HG02870 (cell line): ENCODE results near the gene CTNNBL1.
"Not testable (repeated sequence)": the region's sequence is repeated elsewhere in the genome, so short reads cannot be mapped to it uniquely, and the experiment has no call there.

Experiments
- ATAC-seq: cut with Tn5 transposase; IDR thresholded peaks from one replicate; pipeline ENCODE4 v1.9.1; 2021; ENCODE audit warnings: mild to moderate bottlenecking, moderate library complexity; ENCODE audit not compliant: unreplicated experiment

The CTNNBL1 gene

DNA sequence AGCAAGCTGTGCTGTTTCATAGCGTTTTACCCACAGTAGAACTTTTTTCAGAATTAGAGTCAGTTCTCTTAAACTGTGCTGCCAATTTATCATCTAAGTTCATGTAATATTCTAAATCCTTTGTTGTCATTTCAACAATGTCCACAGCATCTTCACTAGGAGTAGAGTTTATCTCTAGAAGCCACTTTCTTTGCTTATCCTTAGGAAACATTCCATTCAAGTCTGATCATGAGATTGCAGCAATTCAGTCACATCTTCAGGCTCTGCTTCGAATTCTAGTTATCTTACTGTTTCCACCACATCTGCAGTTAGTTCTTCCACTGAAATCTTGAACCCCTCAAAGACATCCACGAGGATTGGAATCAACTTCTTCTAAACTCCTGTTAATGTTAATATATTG, 12.5 kb downstream of the CTNNBL1 start:
- ATAC-seq = no peak

DNA sequence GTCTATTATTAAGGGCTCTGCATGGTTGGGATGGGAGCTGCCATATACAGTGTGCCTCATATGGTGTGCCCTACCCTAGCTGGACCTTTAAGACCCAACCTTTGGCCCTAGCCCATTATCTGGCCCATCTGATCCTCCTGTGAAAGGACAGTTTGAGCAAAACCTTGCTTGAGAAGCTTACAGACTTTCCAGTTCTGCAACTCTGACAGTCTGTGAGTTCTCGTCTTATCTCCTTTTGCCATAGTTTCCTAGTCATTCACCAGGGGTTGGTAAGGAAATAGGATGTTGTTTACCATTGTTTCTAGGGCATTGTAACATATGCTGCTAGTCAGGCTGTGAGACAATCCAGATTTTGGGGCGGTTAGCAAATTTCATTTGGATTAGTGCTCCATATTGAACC, 17.2 kb downstream of the CTNNBL1 start:
- no peak for ATAC-seq

DNA sequence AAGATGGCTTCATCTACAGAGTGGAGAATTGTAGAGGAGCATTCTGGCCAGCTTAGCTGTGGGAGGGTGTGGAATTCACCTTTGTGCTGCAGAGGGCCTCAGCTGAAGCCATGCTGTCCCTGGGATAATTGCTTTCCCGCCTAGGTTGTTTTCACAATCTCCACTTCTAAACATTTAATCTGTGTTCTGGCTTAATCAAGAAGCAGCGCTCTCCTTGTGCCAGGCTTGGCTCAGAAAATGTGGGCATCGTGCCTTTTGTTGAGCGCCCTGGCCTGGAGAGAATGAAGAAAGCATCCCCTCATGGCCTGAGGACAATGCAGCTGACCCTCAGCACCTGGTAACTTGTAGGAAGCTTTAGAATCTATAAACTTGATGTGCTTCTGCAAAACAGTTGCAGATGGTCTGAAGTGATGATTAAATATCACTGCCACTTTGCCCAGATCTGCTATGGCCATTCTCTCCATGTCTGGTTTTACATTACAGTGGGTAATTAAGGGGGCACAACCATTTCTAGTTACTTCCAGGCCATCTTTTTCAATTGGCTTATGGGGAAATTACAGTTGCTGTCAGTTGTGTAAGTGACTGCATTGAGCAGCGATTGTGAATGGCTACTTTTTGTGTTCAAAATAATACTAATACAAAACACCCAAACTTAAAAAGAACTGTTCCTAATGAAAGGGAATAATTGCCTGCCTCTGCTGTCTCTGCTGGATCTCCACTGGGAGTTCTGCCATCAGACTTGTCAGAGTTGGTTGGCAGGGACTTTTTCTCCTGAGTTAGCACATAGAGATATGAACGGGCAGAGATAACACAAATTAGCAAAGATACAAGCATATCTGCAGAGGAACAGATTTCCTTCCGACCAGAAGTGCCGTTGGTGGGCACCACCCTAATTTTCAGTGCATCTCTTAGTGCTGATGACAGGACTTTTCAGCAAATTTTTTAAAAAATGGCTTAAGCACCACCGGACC, 18.4 kb downstream of the CTNNBL1 start:
- no peak for ATAC-seq

DNA sequence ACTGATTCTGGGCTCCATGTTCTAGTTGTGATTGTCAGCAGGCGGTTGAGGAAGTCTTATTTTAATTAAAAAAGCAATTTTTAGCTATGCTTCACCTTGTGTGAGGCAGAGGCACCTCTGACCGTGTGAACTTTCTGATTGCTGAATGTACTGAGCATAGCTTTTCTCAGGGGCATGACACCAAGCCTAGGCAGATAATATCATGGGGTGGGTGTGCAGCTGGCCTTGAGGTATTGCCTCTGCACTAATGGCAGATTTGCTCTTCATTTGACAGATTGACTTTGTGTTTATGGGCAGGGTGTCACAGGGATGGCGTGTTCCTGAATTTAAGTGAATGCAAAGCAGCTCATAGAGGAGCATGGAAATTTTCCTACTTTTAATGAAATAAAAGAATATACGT, 19.6 kb downstream of the CTNNBL1 start:
- ATAC-seq = no peak

DNA sequence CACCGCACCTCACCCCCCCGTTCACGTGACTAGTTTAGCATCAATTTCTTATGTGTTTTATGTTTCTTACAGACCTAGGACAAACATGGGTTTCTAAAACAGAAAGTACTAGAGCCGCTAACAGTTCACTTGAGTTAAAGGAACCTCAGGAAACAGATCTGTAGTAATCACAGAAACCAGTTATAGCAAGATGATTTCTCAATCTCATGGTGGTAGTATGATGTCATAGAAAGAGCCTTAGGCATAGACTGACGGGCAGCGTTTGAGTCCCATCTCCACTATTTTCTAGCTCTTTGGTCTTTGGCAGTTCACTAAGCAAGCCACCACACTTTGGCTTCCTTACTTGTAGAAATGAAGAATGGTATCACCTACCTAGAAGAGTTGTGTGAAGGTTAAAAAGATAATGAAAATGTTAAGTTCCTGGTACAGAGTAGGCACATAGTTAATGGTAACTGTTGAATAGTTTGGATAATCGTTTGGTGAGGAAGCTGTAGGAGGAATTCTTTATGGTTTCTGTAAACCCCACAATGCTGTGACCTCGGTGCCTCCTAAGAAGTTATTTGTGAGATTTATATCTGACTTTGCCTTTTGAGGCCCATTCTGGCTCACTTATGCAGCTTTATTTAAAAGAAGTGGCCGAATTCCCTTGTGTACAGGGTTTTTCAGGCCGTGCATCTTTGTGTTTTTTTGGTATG, 21.3 kb downstream of the CTNNBL1 start:
- no peak for ATAC-seq

DNA sequence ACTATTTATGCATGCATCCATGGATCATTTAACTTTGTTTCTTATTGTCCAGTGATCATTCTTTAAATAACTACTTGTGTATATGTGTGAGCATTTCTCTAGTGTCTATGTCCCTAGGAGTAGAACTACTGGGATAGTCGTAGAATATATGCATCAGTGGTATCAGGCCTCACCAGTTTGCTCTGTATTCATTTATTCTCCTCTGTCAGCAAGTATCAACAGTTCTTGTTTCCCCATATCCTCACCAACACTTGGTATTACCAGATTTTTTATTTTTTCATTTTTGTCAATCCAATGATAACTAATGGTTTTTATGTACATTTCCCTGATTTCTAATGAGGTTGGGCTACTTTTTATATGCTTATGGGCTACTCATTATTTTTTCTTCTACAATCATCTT, 27.9 kb downstream of the CTNNBL1 start:
- ATAC-seq = no peak

DNA sequence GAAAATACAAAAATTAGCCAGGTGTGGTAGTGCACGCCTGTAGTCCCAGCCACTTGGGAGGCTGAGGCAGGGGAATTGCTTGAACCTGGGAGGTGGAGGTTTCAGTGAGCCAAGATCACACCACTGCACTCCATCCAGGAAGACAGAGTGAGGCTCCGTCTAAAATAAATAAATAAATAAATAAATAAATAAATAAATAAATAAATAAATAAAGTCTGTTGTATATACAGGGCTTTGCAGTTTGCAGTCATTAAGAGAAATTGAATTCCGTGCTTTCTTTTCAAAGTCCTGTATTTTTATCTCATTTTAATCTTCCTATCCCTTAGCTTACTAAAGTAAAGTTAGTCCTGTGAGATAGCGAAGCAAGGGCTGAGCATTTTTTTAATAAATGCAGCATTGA, 28.5 kb downstream of the CTNNBL1 start:
- not testable (repeated sequence) for ATAC-seq

DNA sequence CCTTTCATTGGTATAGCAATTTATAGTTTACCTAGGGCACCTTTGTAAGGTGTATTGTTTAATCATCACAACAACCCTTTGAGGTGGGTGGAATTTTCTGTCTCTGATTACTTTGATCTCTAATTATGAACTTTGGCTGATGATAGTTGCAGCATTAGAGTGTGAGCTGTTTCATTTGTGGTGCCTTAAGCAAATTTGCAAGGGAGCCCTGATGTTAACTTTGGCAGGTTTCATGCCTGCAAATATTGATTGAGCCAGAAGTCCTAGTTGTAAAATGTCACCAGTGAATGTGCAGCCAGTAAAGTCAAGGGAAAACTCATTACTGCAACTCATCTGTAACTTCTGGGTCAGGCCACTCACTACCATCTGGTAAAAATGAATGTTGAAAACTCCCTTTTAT, 29.8 kb downstream of the CTNNBL1 start:
- no peak for ATAC-seq

DNA sequence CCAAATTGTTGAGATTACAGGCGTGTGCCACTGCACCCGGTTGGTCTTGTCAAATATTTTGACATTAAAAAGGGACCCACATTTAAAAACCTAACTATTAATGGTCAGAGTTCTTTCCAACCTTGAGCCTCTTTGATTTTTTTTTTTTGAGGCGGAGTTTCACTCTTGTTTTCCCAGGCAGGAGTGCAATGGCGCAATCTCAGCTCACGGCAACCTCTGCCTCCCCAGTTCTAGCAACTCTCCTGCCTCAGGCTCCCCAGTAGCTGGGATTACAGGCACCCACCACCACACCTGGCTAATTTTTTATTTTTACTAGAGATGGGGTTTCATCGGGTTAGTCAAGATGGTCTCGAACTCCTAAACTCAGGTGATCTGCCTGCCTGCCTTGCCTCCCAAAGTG, 31.3 kb downstream of the CTNNBL1 start:
- no peak for ATAC-seq

DNA sequence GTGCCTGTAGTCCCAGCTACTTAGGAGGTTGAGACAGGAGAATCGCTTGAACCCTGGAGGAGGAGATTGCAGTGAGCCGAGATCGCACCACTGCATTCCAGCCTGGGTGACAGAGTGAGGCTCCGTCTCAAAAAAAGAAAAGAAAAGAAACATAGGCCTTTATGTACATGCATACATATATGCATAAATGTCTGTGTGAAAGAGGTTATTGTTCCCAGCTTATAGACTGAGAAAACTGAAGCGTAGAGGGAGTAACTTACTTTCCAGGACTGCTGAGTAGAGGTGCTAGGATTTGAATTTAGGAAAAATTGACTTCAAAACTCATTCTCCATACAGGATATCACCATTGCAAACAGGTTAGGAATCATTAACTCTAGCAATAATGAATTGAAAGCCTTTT, 32.0 kb downstream of the CTNNBL1 start:
- no peak for ATAC-seq

DNA sequence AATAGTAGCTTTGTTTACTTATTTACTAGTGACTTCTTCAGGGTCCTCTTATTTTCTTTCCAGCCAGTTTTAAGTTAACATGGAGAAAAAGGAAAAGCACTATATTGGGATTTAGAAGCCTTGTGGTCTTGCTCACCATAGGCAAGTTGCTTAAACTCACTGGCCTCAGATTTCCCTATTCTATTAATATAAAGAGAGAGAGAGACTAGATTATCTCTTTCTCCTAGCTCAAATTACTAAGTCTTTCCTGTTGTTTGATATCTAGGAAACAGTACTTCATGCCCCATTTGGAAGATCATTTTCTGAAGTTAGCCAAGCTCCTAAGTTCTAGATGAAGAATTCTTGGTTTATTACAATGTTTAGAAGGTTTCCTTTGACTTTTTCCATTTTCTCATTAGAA, 32.5 kb downstream of the CTNNBL1 start:
- ATAC-seq = no peak

DNA sequence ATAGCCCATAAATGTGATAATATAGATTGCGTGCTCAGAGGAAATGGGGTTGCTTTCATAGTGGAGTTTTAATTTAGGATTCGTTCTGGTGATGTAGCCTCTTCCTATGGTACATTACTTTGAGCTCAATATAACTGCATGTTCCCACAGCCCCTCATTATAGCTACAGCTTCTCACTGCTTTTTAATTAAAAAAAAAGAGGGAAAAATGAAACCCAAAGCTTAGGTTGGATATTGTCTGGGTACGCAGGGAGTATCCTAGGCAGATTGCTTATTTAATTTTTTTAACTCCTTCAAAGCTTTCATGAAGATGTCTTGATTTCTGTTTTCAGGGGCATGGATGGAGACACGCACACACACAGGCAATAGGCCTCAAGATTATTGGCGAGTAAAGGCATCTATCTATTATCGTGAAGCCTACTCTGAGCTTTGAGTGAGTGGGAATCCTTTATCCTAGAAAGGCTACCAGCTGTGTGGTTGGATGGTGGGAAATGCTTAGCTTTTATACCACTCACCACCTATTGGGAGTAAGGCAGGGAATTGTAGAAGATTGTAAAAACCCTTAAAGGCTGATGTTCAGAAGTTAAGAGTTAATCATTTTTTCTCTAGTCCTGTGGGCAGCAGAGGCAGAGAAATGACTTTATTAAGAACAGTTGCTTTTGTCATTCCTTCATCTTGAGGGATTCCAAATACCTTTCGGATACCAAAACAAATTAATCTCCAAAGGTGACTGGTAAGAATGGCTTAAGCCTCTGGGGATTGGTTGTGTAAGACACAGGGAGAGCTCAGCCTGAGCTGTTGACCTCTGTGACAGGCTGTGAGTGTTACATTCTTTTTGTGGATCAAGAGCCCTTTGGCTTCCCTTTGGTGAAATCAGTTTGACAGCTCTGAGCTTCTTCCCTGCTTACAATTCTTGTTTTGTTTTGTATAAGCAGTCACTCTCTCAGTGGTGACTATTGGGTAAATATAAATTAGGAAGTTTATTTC, 33.4 kb downstream of the CTNNBL1 start:
- no peak for ATAC-seq

DNA sequence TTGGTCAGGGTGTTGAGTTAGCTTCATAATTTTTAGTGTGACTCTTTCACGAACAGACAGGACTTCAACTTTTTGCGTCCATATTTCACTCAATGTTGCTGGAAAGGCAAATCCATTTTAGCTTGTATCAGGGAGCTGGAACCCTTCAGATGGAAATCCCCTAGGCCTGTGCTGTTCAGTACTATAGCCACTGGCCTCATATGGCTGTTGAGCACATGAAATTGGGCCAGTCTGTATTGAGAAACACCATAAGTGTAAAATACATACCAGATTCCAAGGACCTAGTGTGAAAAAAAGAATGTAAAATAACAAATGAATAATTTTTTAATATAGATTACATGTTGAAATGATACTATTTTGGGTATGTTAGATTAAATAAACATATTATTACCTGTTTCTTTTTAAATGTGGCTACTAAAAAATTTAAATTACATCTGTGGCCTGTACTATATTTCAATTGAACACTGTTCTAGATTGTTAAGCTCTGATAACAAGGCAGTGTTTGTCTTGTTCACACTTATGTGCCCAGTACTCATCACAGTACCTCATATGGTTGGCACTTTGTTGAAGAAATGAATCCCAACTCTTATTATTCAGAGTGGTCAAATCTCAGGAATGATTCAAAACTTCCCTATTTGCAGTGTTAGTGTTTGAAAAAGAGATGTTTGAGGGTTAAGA, 34.3 kb downstream of the CTNNBL1 start:
- ATAC-seq = no peak

DNA sequence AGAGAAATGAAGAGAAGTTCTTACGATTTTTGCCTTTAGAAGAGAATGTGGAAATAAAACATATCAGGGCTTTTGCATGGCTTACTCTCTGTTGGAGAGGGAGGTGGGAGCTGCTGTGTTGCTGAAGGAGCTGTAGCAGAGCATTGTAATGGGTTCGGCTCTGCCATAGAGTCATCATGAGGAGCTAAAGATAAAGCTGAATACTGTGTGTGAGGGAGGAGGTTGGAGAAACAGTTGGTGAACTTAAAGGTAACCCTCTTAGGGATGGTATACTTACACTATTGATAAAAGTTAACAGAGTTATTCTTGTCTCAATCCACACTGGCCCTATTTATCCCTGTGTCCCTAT, 34.8 kb downstream of the CTNNBL1 start:
- ATAC-seq = no peak

DNA sequence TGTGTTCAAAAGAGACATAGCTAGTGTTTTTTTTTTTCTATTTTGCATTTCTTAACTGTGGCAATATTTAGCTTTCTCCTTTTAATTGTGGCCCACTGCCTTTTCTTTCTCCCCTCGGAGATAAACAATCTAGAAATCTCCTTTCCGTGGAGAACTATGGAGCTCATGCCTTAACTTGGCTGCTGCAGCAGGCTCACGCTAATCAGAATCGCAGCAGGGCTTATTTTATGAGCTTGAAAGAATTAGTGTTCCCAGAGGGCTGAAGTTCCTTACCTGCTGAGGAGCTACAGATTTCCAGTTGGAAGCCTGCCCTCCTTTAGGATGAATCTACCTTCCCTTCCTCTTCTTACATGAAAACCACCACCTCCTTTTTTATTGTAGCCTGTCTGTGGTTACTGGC, 35.6 kb downstream of the CTNNBL1 start:
- ATAC-seq = no peak

DNA sequence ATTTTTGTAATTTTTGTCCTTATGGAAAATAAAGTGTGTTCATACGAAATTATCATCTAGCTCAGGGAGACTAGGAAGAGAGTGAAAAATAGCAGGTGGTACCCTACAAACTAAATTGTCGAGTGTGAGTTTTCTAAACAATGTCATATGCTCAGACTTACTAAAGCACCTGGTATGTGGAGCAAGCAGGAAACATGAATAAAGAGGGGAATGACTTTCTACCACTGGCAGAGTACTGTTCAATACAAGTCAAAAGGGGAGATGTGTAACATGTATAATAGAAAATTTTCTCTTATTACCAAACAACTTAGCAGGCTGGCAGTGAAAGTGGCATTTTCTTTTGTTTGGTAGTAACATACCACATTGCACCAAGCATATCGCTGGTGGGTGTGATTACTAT, 36.1 kb downstream of the CTNNBL1 start:
- ATAC-seq = no peak

DNA sequence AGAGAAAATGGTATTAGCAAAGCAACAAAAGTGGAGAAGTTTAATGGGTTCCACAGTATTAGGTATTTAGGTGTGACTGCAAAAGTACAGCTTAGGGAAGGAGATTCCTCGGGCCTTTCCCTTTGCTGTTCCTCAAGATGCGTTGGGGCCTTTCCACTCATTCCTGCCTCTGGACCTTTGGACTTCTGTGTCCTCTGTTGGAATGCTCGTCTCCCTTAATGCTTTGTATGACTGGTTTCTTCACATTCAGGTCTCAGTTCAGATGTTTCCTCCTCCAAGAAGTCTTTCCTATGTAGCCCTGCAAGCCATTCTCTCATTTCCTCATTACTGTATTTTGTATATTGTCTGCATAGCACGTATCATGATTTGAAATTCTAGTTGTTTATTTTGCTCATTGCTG, 39.6 kb downstream of the CTNNBL1 start:
- ATAC-seq = no peak

DNA sequence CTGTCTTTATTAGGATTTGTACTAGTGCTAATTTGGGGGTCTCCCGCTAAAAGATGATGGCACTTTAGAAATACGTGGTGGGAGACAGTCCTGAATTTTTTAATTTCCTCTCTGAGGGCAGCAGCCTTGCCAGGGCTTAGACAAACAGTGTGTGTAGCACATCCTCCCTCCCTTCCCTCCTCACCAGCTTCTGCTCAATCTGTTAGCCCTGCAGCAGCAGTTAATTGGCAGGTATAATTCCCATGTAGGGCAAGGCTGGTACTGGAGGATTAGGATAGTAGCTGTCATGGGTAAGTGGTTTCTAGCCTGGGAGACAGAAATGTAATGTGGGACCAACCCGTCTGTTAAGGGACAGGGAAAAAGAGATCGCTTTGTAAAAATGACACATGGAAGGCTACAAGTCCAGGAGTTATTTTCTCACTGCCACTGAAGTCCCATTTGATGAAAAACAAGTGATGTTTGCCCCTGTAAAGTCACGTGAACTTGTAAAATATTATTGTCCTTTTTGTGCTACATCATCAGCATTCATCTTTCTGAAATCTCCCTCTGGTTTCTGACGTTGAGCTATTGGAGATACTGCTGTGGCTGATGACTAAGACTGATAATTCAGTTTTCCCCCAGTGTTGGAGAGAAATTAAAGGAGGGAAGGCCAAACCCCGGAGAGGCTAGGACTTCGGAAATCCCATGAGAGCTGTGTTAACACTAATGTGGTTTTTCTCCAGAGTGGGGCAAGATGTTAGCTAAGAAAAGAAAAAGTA, 40.6 kb downstream of the CTNNBL1 start:
- no peak for ATAC-seq

DNA sequence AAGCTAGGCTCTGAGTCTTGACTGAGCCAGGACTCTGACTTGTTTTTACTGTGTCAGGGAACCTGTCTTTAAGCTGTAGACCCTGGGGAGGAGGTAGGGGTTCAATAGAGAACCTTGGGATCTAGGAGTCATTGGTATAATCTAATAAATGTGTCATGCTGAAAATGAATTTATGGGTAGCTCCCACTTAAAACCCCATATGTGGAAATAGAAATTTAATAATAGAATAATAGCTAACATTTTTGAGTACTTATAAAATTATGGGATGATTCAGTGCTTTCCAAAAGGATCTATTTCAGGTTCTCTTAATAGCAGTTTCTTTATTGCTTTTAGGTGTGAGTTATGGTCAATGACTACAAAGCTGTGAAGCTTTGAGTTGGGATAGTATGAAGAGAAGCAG, 41.7 kb downstream of the CTNNBL1 start:
- no peak for ATAC-seq

DNA sequence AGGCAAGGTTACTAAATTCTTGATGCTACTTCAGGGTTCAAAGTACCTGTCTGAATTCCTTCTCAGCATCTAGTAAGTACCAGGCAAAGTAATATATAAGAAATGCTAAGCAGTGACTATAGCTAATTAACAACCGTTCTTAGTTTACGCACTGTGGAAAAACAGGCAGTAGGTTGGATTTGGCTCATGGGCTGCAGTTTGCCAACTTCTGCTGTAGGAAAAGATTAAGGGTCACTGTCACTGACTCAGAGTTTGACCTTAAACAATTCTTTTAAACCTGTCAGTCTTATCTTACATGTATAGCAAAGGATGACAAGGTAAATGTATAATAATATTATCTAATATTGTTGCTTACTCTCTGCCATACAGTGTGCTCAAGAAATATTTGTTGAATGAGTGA, 42.3 kb downstream of the CTNNBL1 start:
- no peak for ATAC-seq
